H1 (cell line): Measurements from ENCODE around the gene MGMT. TPM values are rescaled to one million over a fixed set of nuclear protein-coding genes. Genes with fewer than 3 reads are reported as not detected.

Experiments
- CTCF ChIA-PET: fragments of 300-600 bp; sonication (Branson Sonifier 250); formaldehyde crosslinking; loops from one replicate; lab custom pipeline; 2021; ENCODE audit not compliant: partially characterized antibody; lab: Charles Lee
- POLR2A ChIA-PET: fragments of 300-600 bp; sonication (Branson Sonifier 250); formaldehyde crosslinking; loops from one replicate; lab custom pipeline; 2021; ENCODE audit warnings: inconsistent platforms; ENCODE audit not compliant: partially characterized antibody; lab: Charles Lee
- DNase-seq, 2 experiments: peaks; one replicate each; pipeline versions ENCODE4 v3.0.0 to v3.0.0-alpha.2; 2010 to 2022; ENCODE audit warnings: low spot score in 2 of 2, low read depth in 1 of 2, mixed read lengths in 1 of 2
- FAIRE-seq: peaks from 2 replicates; lab custom pipeline; 2011; peaks lifted over from hg19 to GRCh38; lab: Jason Lieb, UNC
- H2AFZ ChIP-seq: 2 replicates; pipeline ENCODE4 v1.8.1; 2012; ENCODE audit warnings: low read length, inconsistent platforms
- H2AK5ac ChIP-seq: 2 replicates; pipeline ENCODE4 v1.6.1; 2013; ENCODE audit warnings: low read depth, low read length
- H2BK120ac ChIP-seq: replicated peaks from 2 replicates; pipeline ENCODE3; 2013; ENCODE audit warnings: low read depth, low read length, inconsistent platforms
- H2BK12ac ChIP-seq: 2 replicates; pipeline ENCODE4 v1.6.1; 2013; ENCODE audit warnings: low read depth, low read length
- H2BK15ac ChIP-seq: 2 replicates; pipeline ENCODE4 v1.6.1; 2013; ENCODE audit warnings: low read length
- H2BK20ac ChIP-seq: 2 replicates; pipeline ENCODE4 v1.6.1; 2013; ENCODE audit warnings: low read length
- H2BK5ac ChIP-seq: 2 replicates; pipeline ENCODE4 v1.6.1; 2013; ENCODE audit warnings: low read depth, low read length
- H3K14ac ChIP-seq: 2 replicates; pipeline ENCODE4 v1.6.1; 2013; ENCODE audit warnings: inconsistent platforms; ENCODE audit not compliant: insufficient read length
- H3K18ac ChIP-seq: 2 replicates; pipeline ENCODE4 v1.6.1; 2013; ENCODE audit warnings: low read length; ENCODE audit errors: extremely low read depth
- H3K23ac ChIP-seq: 2 replicates; pipeline ENCODE4 v1.6.1; 2013; ENCODE audit warnings: inconsistent platforms; ENCODE audit not compliant: insufficient read length
- H3K23me2 ChIP-seq: 2 replicates; pipeline ENCODE4 v1.6.1; 2013; ENCODE audit warnings: low read depth, low read length
- H3K27ac ChIP-seq: 2 replicates; pipeline ENCODE4 v1.6.1; 2011; ENCODE audit warnings: low read depth, low read length, inconsistent platforms
- H3K27me3 ChIP-seq, 4 experiments: replicated peaks in 1 of 4; 1 replicate in 1 of 4; 2 replicates in 3 of 4; pipeline versions ENCODE4 v1.6.1 to v1.8.1; 2011 to 2013; ENCODE audit warnings: low read length in 3 of 4, mild to moderate bottlenecking in 3 of 4, inconsistent platforms in 2 of 4, mixed read lengths in 2 of 4, moderate library complexity in 1 of 4; ENCODE audit not compliant: control insufficient read depth in 3 of 4, insufficient read depth in 3 of 4; ENCODE audit errors: extremely low read depth in 1 of 4
- H3K36me3 ChIP-seq, 4 experiments: 2 replicates each; pipeline versions ENCODE4 v1.6.1 to v1.8.1; 2011 to 2013; ENCODE audit warnings: mild to moderate bottlenecking in 4 of 4, low read length in 3 of 4, moderate library complexity in 2 of 4, control low read depth in 1 of 4, inconsistent platforms in 1 of 4; ENCODE audit not compliant: insufficient read depth in 4 of 4, control insufficient read depth in 2 of 4
- H3K4ac ChIP-seq: replicated peaks from 2 replicates; pipeline ENCODE3; 2013; ENCODE audit warnings: low read length, low read depth, mixed read lengths, inconsistent platforms; ENCODE audit not compliant: insufficient read length
- H3K4me1 ChIP-seq, 4 experiments: replicated peaks in 1 of 4; 1 replicate in 1 of 4; 2 replicates in 3 of 4; pipeline versions ENCODE4 v1.6.1 to v1.8.1; 2011 to 2013; ENCODE audit warnings: low read length in 3 of 4, inconsistent platforms in 2 of 4, mixed read lengths in 1 of 4; ENCODE audit not compliant: insufficient read depth in 4 of 4, control insufficient read depth in 3 of 4
- H3K4me2 ChIP-seq, 2 experiments: 2 replicates each; pipeline versions ENCODE4 v1.6.1 to v1.8.1; 2011 to 2013; ENCODE audit warnings: low read depth in 2 of 2, low read length in 2 of 2, control low read depth in 1 of 2, inconsistent platforms in 1 of 2, mild to moderate bottlenecking in 1 of 2; ENCODE audit not compliant: insufficient read depth in 1 of 2
- H3K4me3 ChIP-seq, 4 experiments: fragments of 200-600, 300-600 bp in 1 of 4; sonication (generic), shearing (Covaris generic), sonication (Bioruptor Twin) in 1 of 4; 2 replicates each; pipeline versions ENCODE4 v1.5.1 to v1.8.1; 2011 to 2016; ENCODE audit warnings: low read length in 4 of 4, low read depth in 3 of 4, control low read depth in 2 of 4, inconsistent platforms in 2 of 4, mild to moderate bottlenecking in 2 of 4, mixed read lengths in 1 of 4, moderate library complexity in 1 of 4; ENCODE audit not compliant: insufficient read depth in 2 of 4; ENCODE audit errors: extremely low read depth in 1 of 4
- H3K56ac ChIP-seq: replicated peaks from 2 replicates; pipeline ENCODE3; 2013; ENCODE audit warnings: low read depth, mild to moderate bottlenecking, mixed read lengths, low read length, inconsistent platforms; ENCODE audit not compliant: insufficient read length
- H3K79me1 ChIP-seq: 2 replicates; pipeline ENCODE4 v1.6.1; 2013; ENCODE audit warnings: low read depth, low read length, control low read depth
- H3K79me2 ChIP-seq, 2 experiments: 2 replicates each; pipeline versions ENCODE4 v1.6.1 to v1.8.1; 2012 to 2013; ENCODE audit warnings: low read length in 2 of 2, mild to moderate bottlenecking in 2 of 2, inconsistent platforms in 1 of 2; ENCODE audit not compliant: insufficient read depth in 2 of 2, control insufficient read depth in 1 of 2
- H3K9ac ChIP-seq, 4 experiments: replicated peaks in 1 of 4; 1 replicate in 1 of 4; 2 replicates in 3 of 4; pipeline versions ENCODE4 v1.6.1 to v1.8.1; 2011 to 2013; ENCODE audit warnings: low read depth in 3 of 4, low read length in 3 of 4, control low read depth in 2 of 4, mild to moderate bottlenecking in 2 of 4, moderate library complexity in 2 of 4, inconsistent platforms in 1 of 4; ENCODE audit errors: extremely low read depth in 1 of 4
- H3K9me3 ChIP-seq, 2 experiments: 2 replicates each; pipeline versions ENCODE4 v1.6.1 to v1.8.1; 2012 to 2013; ENCODE audit warnings: mild to moderate bottlenecking in 2 of 2, moderate library complexity in 2 of 2, control low read depth in 1 of 2, inconsistent platforms in 1 of 2, low read depth in 1 of 2, low read length in 1 of 2, mixed read lengths in 1 of 2; ENCODE audit not compliant: insufficient read depth in 2 of 2
- H4K20me1 ChIP-seq, 2 experiments: replicated peaks in 1 of 2; 2 replicates each; pipeline versions ENCODE3 to v1.8.1; 2011 to 2013; ENCODE audit warnings: inconsistent platforms in 2 of 2, low read length in 2 of 2, mild to moderate bottlenecking in 1 of 2; ENCODE audit not compliant: insufficient read depth in 2 of 2, control insufficient read depth in 1 of 2
- H4K5ac ChIP-seq: 2 replicates; pipeline ENCODE4 v1.6.1; 2013; ENCODE audit warnings: low read length, low read depth, mixed read lengths, inconsistent platforms; ENCODE audit not compliant: insufficient read length
- H4K8ac ChIP-seq: 2 replicates; pipeline ENCODE4 v1.8.0; 2013; ENCODE audit warnings: mild to moderate bottlenecking, moderate library complexity, low read length, inconsistent platforms; ENCODE audit not compliant: insufficient read depth; ENCODE audit errors: extremely low read depth
- H4K91ac ChIP-seq: replicated peaks from 2 replicates; pipeline ENCODE3; 2013; ENCODE audit warnings: low read length, mixed read lengths, inconsistent platforms; ENCODE audit not compliant: insufficient read length
- BRCA1 ChIP-seq: IDR thresholded peaks from 2 replicates; pipeline ENCODE4 v1.6.1; 2012; ENCODE audit warnings: low read depth, low read length, improper control_type of control experiment
- CBX5 ChIP-seq: fragments of 300-800, 300-1000 bp; sonication (generic); IDR thresholded peaks from 2 replicates; pipeline ENCODE4 v1.7.1; 2016; ENCODE audit warnings: antibody characterized with exemption, low read length, low read depth
- CHD1 ChIP-seq: IDR thresholded peaks from 2 replicates; pipeline ENCODE4 v1.6.1; 2012; ENCODE audit warnings: low read depth, low read length, improper control_type of control experiment
- EGR1 ChIP-seq: IDR thresholded peaks from 2 replicates; pipeline ENCODE4 v1.6.1; 2011; ENCODE audit warnings: low read depth, low read length, borderline replicate concordance
- NANOG ChIP-seq: IDR thresholded peaks from 2 replicates; pipeline ENCODE4 v1.6.1; 2011; ENCODE audit warnings: low read length, low read depth, mild to moderate bottlenecking, inconsistent platforms; ENCODE audit not compliant: insufficient read depth, poor library complexity, severe bottlenecking
- RFX5 ChIP-seq: IDR thresholded peaks from 2 replicates; pipeline ENCODE4 v1.6.1; 2011; ENCODE audit warnings: low read depth, low read length, improper control_type of control experiment, borderline replicate concordance
- RNF2 ChIP-seq: fragments of 200-900, 300-1000 bp; sonication (generic); IDR thresholded peaks from 2 replicates; pipeline ENCODE4 v1.7.1; 2016; ENCODE audit warnings: borderline replicate concordance, low read depth, mild to moderate bottlenecking, antibody characterized with exemption, low read length; ENCODE audit not compliant: poor library complexity, severe bottlenecking; ENCODE audit errors: missing control alignments
- SAP30 ChIP-seq: fragments of 300-600 bp; sonication (generic); IDR thresholded peaks from 2 replicates; pipeline ENCODE4 v1.7.1; 2012; ENCODE audit warnings: low read length, moderate library complexity, mild to moderate bottlenecking, inconsistent platforms; ENCODE audit not compliant: insufficient read depth, insufficient replicate concordance
- SIX5 ChIP-seq: IDR thresholded peaks from 2 replicates; pipeline ENCODE4 v1.6.1; 2011; ENCODE audit warnings: mild to moderate bottlenecking, low read depth, low read length
- SP2 ChIP-seq: IDR thresholded peaks from 2 replicates; pipeline ENCODE4 v1.6.1; 2012; ENCODE audit warnings: mild to moderate bottlenecking, low read length, inconsistent platforms
- WGBS, 2 experiments: shearing (Covaris generic) in 1 of 2; methylation state at CpG; one replicate each; pipeline versions ENCODE4 v1.1.6 to v1.1.7; 2013 to 2015; ENCODE audit warnings: low lambda C conversion rate in 2 of 2, mixed read lengths in 2 of 2, inconsistent platforms in 1 of 2, low coverage in 1 of 2, missing lambda C conversion rate in 1 of 2; ENCODE audit not compliant: insufficient replicate concordance in 2 of 2, insufficient coverage in 1 of 2, insufficient read length in 1 of 2; ENCODE audit errors: extremely low coverage in 1 of 2, missing lambda C conversion rate in 1 of 2; 5-methylcytosine and 5-hydroxymethylcytosine counted together
- polyA plus RNA-seq, 7 experiments: library from polyadenylated mRNA; depleted of rRNA in 3 of 7; stranded (reverse) in 5 of 7; unstranded in 2 of 7; fragments of >200 nt in 5 of 7; fragments of 200-250 nt in 2 of 7; gene quantifications; 1 replicate in 5 of 7; 2 replicates in 1 of 7; 4 replicates in 1 of 7; pipeline versions ENCODE4 v1.2.1 to v1.2.3, GENCODE V29; 2011 to 2013; ENCODE audit warnings: missing spikeins in 2 of 7, mixed read lengths in 2 of 7
- total RNA-seq: library from RNA; stranded (reverse); fragmentation: NEBNext Ultra II Directional; extraction: Animal tissue kit (Norgen Biotek cat#: 25700); gene quantifications from 2 replicates; pipeline ENCODE4 v1.2.1, GENCODE V29; 2021
- TF ChIP-seq, protein P1 (sequence below), 3 experiments: IDR thresholded peaks; 1 replicate in 2 of 3; 2 replicates in 1 of 3; pipeline versions ENCODE4 v1.5.1 to v1.6.1; 2011; ENCODE audit warnings: low read length in 3 of 3, mild to moderate bottlenecking in 3 of 3, inconsistent platforms in 2 of 3, low read depth in 1 of 3, moderate library complexity in 1 of 3; ENCODE audit not compliant: insufficient read depth in 1 of 3; ENCODE audit errors: control extremely low read depth in 1 of 3

The MGMT gene
- total and polyA plus RNA-seq, 2 of the 8 experiments (the other 6 are each of a cell fraction or from before 2014, with no cell fraction given): 9.9 to 10.7 TPM

- H4K20me1 ChIP-seq: no peaks in the 10 kb centered on the region
- no peak overlapping the region for H2BK20ac ChIP-seq
- H3K14ac ChIP-seq: no peak overlapping the region
- H3K4me1 ChIP-seq: peaks cover 0 to 3% (median under 1%) of the 10 kb centered on the region in 4 experiments; a peak in 2 of 7 replicates
- H3K23ac ChIP-seq: no peak overlapping the region
- no peak overlapping the region for H4K8ac ChIP-seq
- DNase-seq (no peak), FAIRE-seq (no peak)
- no peaks in the 10 kb centered on the region for H3K79me1 ChIP-seq
- H3K9ac ChIP-seq: no peak overlapping the region
- H3K23me2 ChIP-seq: no peaks in the 10 kb centered on the region
- ChIA-PET POLR2A (no interaction called here), CTCF (interaction anchor here (0.6 kb wide), 1 partner anchor 22 kb away, joined by 3 read pairs; no protein-coding TSS in a partner anchor)
- no peaks in the 10 kb centered on the region for H3K36me3 ChIP-seq
- H2BK120ac ChIP-seq: no peak overlapping the region
- no peaks in the 10 kb centered on the region for H3K27me3 ChIP-seq
- no peak overlapping the region for H2AFZ ChIP-seq
- WGBS, 2 experiments: 92% methylated on average over 8 of the region's 8 CpGs; no CpG with 5 or more reads in 1 of the 2 experiments
- no peak overlapping the region for H3K18ac ChIP-seq
- H3K9me3 ChIP-seq: peaks cover 17 to 21% of the 10 kb centered on the region in 2 experiments
- no peak overlapping the region for H3K27ac ChIP-seq
- no peak overlapping the region for H2BK5ac ChIP-seq
- 0 out of 2 replicates have a peak overlapping the region, but pooled peaks have one; percentile 86 for H2AK5ac ChIP-seq
- H3K56ac ChIP-seq: no peak overlapping the region
- H3K4me3 ChIP-seq: no peak overlapping the region
- no peak overlapping the region; the same call in 1 of the 2 replicates for H2BK12ac ChIP-seq
- H3K79me2 ChIP-seq: no peaks in the 10 kb centered on the region
- H2BK15ac ChIP-seq: 0 out of 2 replicates have a peak overlapping the region, but pooled peaks have one; percentile 16
- no peak overlapping the region for H4K5ac ChIP-seq
- H3K4me2 ChIP-seq: no peak overlapping the region
- peak overlapping the region; percentile 81 for H4K91ac ChIP-seq
- no peak overlapping the region for H3K4ac ChIP-seq
- no peak for TF ChIP-seq CHD1
- TF ChIP-seq SAP30: no peak
- no peak for TF ChIP-seq BRCA1
- no peak for TF ChIP-seq NANOG
- no peak for TF ChIP-seq RFX5
- TF ChIP-seq SP2: no peak
- TF ChIP-seq RNF2: no peak
- TF ChIP-seq, protein P1, sequence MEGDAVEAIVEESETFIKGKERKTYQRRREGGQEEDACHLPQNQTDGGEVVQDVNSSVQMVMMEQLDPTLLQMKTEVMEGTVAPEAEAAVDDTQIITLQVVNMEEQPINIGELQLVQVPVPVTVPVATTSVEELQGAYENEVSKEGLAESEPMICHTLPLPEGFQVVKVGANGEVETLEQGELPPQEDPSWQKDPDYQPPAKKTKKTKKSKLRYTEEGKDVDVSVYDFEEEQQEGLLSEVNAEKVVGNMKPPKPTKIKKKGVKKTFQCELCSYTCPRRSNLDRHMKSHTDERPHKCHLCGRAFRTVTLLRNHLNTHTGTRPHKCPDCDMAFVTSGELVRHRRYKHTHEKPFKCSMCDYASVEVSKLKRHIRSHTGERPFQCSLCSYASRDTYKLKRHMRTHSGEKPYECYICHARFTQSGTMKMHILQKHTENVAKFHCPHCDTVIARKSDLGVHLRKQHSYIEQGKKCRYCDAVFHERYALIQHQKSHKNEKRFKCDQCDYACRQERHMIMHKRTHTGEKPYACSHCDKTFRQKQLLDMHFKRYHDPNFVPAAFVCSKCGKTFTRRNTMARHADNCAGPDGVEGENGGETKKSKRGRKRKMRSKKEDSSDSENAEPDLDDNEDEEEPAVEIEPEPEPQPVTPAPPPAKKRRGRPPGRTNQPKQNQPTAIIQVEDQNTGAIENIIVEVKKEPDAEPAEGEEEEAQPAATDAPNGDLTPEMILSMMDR (IDR thresholded peaks at IDR 0.05; ENCODE audit: control extremely low read depth in 1 of 3, insufficient read depth in 1 of 3, low read depth in 1 of 3, low read length in 3 of 3): no peak
- no peak for TF ChIP-seq SIX5
- no peak for TF ChIP-seq CBX5
- no peak for TF ChIP-seq EGR1
Measured at GRCh38 chr10:129583831-129584230, 116.8 kb downstream of the MGMT start.
